ENCODE data around the gene PDLIM5. TPM values are rescaled to one million over a fixed set of nuclear protein-coding genes. Genes with fewer than 3 reads are reported as not detected.
"Not testable (repeated sequence)": the region's sequence is repeated elsewhere in the genome, so short reads cannot be mapped to it uniquely, and the experiment has no call there.

PDLIM5 gene
- total and polyA plus RNA-seq, 2 of the 8 experiments (the other 6 are each of a cell fraction or from before 2014, with no cell fraction given) = 37.3 to 62.1 TPM

GRCh38 chr4:94402439-94402838, 49.3 kb upstream of the PDLIM5 start:
- H2BK5ac ChIP-seq (ENCODE audit: low read depth, low read length); H3K9me3 ChIP-seq (ENCODE audit: insufficient read depth in 2 of 2, low read depth in 1 of 2, low read length in 1 of 2); H2AFZ ChIP-seq (ENCODE audit: low read length); POLR2A ChIA-PET (ENCODE audit: partially characterized antibody); H3K4me1 ChIP-seq (replicated peaks in 1 of 4; ENCODE audit: control insufficient read depth in 3 of 4, insufficient read depth in 4 of 4, low read length in 3 of 4); H2AK5ac ChIP-seq (ENCODE audit: low read depth, low read length); DNase-seq (ENCODE audit: low read depth in 1 of 2, low spot score in 2 of 2); H3K36me3 ChIP-seq (ENCODE audit: control insufficient read depth in 2 of 4, insufficient read depth in 4 of 4, low read length in 3 of 4); H3K14ac ChIP-seq (ENCODE audit: insufficient read length); H2BK12ac ChIP-seq (ENCODE audit: low read depth, low read length); FAIRE-seq; H4K91ac ChIP-seq (replicated peaks; ENCODE audit: insufficient read length, low read length); H4K20me1 ChIP-seq (replicated peaks in 1 of 2; ENCODE audit: control insufficient read depth in 1 of 2, insufficient read depth in 2 of 2, low read length in 2 of 2); CTCF ChIA-PET (ENCODE audit: partially characterized antibody); H2BK20ac ChIP-seq (ENCODE audit: low read length); H3K4ac ChIP-seq (replicated peaks; ENCODE audit: insufficient read length, low read depth, low read length); H2BK120ac ChIP-seq (replicated peaks; ENCODE audit: low read depth, low read length); H4K8ac ChIP-seq (ENCODE audit: extremely low read depth, insufficient read depth, low read length); H2BK15ac ChIP-seq (ENCODE audit: low read length); H3K27me3 ChIP-seq (replicated peaks in 1 of 4; ENCODE audit: control insufficient read depth in 3 of 4, extremely low read depth in 1 of 4, insufficient read depth in 3 of 4, low read length in 3 of 4); H3K27ac ChIP-seq (ENCODE audit: low read depth, low read length); H3K4me3 ChIP-seq (ENCODE audit: extremely low read depth in 1 of 4, insufficient read depth in 2 of 4, low read depth in 3 of 4, low read length in 4 of 4); H3K23me2 ChIP-seq (ENCODE audit: low read depth, low read length); H3K79me2 ChIP-seq (ENCODE audit: control insufficient read depth in 1 of 2, insufficient read depth in 2 of 2, low read length in 2 of 2); H3K56ac ChIP-seq (replicated peaks; ENCODE audit: insufficient read length, low read depth, low read length); H3K18ac ChIP-seq (ENCODE audit: extremely low read depth, low read length); H3K9ac ChIP-seq (replicated peaks in 1 of 4; ENCODE audit: extremely low read depth in 1 of 4, low read depth in 3 of 4, low read length in 3 of 4); H3K4me2 ChIP-seq (ENCODE audit: insufficient read depth in 1 of 2, low read depth in 2 of 2, low read length in 2 of 2); H3K23ac ChIP-seq (ENCODE audit: insufficient read length); H3K79me1 ChIP-seq (ENCODE audit: low read depth, low read length); H4K5ac ChIP-seq (ENCODE audit: insufficient read length, low read depth, low read length): not testable (repeated sequence)
- WGBS, 2 experiments (ENCODE audit: extremely low coverage in 1 of 2, insufficient coverage in 1 of 2, insufficient read length in 1 of 2, insufficient replicate concordance in 2 of 2, low coverage in 1 of 2, low lambda C conversion rate in 2 of 2, missing lambda C conversion rate in 1 of 2) = 89% methylated on average over 4 of the region's 4 CpGs; no CpG with 5 or more reads in 1 of the 2 experiments

All from H1 (cell line).